ENCODE data around the gene STK33.

DNA sequence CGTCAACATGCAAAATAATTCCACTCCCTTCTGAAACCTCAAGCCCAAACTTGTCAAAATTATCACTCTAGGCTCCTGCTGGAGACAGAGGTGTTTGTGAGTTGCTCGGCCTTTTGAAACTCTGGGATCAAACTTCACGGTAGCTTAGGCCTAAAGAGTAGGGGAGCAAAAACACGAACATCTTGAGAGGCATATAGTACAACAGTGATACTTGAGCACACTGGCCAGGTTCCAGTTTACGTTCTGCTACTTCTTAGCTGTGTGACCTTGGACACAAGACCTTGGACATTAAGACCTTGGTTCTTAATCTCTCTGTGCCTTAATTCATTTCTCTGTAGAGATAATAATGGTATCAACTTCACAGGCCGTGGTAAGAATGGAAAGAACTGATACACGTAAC, 206.9 kb downstream of the STK33 start:
- TF ChIP-seq, protein P1, sequence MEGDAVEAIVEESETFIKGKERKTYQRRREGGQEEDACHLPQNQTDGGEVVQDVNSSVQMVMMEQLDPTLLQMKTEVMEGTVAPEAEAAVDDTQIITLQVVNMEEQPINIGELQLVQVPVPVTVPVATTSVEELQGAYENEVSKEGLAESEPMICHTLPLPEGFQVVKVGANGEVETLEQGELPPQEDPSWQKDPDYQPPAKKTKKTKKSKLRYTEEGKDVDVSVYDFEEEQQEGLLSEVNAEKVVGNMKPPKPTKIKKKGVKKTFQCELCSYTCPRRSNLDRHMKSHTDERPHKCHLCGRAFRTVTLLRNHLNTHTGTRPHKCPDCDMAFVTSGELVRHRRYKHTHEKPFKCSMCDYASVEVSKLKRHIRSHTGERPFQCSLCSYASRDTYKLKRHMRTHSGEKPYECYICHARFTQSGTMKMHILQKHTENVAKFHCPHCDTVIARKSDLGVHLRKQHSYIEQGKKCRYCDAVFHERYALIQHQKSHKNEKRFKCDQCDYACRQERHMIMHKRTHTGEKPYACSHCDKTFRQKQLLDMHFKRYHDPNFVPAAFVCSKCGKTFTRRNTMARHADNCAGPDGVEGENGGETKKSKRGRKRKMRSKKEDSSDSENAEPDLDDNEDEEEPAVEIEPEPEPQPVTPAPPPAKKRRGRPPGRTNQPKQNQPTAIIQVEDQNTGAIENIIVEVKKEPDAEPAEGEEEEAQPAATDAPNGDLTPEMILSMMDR (conservative IDR thresholded peaks at IDR 0.05): no peak
- TF ChIP-seq ZFX (IDR thresholded peaks at IDR 0.05): no peak

Measured in C4-2B (cell line).